Testis (tissue), 2 donors: ENCODE results near the gene STX3.

Source experiments
- CTCF ChIP-seq, 3 experiments: fragments of 450-650 bp in 2 of 3; fragments of 200-600 bp in 1 of 3; sonication (generic) in 1 of 3; IDR thresholded peaks; one replicate each; pipeline ENCODE4 v1.5.1; 2016 to 2019; ENCODE audit warnings: antibody characterized with exemption in 3 of 3, mild to moderate bottlenecking in 2 of 3, moderate library complexity in 1 of 3
- POLR2A ChIP-seq: fragments of 450-650 bp; IDR thresholded peaks from one replicate; pipeline ENCODE4 v1.6.1; 2017; ENCODE audit warnings: antibody characterized with exemption, mild to moderate bottlenecking, moderate library complexity

- TF ChIP-seq CTCF (IDR thresholded peaks at IDR 0.05) (no peak), POLR2A (no peak)
These were observed 700 bp upstream of the STX3 start for GRCh38 chr11:59754494-59754858.
